ENCODE measurements around the gene CACTIN.
A peak's percentile ranks its signal among the peaks of the same experiment; 100 is the strongest.

CACTIN gene

GRCh38 chr19:3665681-3666544 is 39.3 kb upstream of the CACTIN start:
- Histone ChIP-seq H3K4me1 (ENCODE audit: insufficient read depth, insufficient read length) (peaks cover 31% of the 10 kb centered on the region), H3K36me3 (ENCODE audit: insufficient read depth, insufficient read length, low read length) (peaks cover 60% of the 10 kb centered on the region), H3K4me3 (ENCODE audit: insufficient read length, low read depth) (no peak overlapping the region), H3K9ac (ENCODE audit: insufficient read length, low read depth) (peak overlapping the region; percentile 72), H3K27me3 (ENCODE audit: insufficient read depth, insufficient read length) (no peaks in the 10 kb centered on the region), H3K9me3 (ENCODE audit: insufficient read depth, low read length) (no peaks in the 10 kb centered on the region)
- TF ChIP-seq ZNF274 (IDR thresholded peaks at IDR 0.05; ENCODE audit: low read depth, low read length) (no peak), YY1 (IDR thresholded peaks at IDR 0.05; ENCODE audit: insufficient read depth, insufficient read length) (no peak), SUZ12 (IDR thresholded peaks at IDR 0.05; ENCODE audit: extremely low read depth, insufficient read depth, insufficient read length) (no peak)
- no peak for DNase-seq (ENCODE audit: low read depth, low spot score)

- H3K36me3 ChIP-seq (ENCODE audit: insufficient read depth, insufficient read length, low read length): peaks cover 67% of the 10 kb centered on the region
- H3K4me3 ChIP-seq (ENCODE audit: insufficient read length, low read depth): no peak overlapping the region
- no peaks in the 10 kb centered on the region for H3K9me3 ChIP-seq (ENCODE audit: insufficient read depth, low read length)
- no peak for TF ChIP-seq SUZ12 (IDR thresholded peaks at IDR 0.05; ENCODE audit: extremely low read depth, insufficient read depth, insufficient read length)
- no peak for TF ChIP-seq ZNF274 (IDR thresholded peaks at IDR 0.05; ENCODE audit: low read depth, low read length)
- TF ChIP-seq YY1 (IDR thresholded peaks at IDR 0.05; ENCODE audit: insufficient read depth, insufficient read length): no peak
- DNase-seq (ENCODE audit: low read depth, low spot score): no peak
- H3K9ac ChIP-seq (ENCODE audit: insufficient read length, low read depth): peak overlapping the region; percentile 72
- H3K4me1 ChIP-seq (ENCODE audit: insufficient read depth, insufficient read length): peaks cover 25% of the 10 kb centered on the region
- H3K27me3 ChIP-seq (ENCODE audit: insufficient read depth, insufficient read length): no peaks in the 10 kb centered on the region
These were observed 38.5 kb upstream of the CACTIN start for GRCh38 chr19:3664879-3665642.

GRCh38 chr19:3663838-3664237 is 37.2 kb upstream of the CACTIN start:
- Histone ChIP-seq H3K9ac (ENCODE audit: insufficient read length, low read depth) (no peak overlapping the region), H3K27me3 (ENCODE audit: insufficient read depth, insufficient read length) (no peaks in the 10 kb centered on the region), H3K9me3 (ENCODE audit: insufficient read depth, low read length) (no peaks in the 10 kb centered on the region), H3K4me3 (ENCODE audit: insufficient read length, low read depth) (no peak overlapping the region), H3K4me1 (ENCODE audit: insufficient read depth, insufficient read length) (peaks cover 15% of the 10 kb centered on the region), H3K36me3 (ENCODE audit: insufficient read depth, insufficient read length, low read length) (peaks cover 78% of the 10 kb centered on the region)
- no peak for DNase-seq (ENCODE audit: low read depth, low spot score)
- TF ChIP-seq ZNF274 (IDR thresholded peaks at IDR 0.05; ENCODE audit: low read depth, low read length) (no peak), SUZ12 (IDR thresholded peaks at IDR 0.05; ENCODE audit: extremely low read depth, insufficient read depth, insufficient read length) (no peak), YY1 (IDR thresholded peaks at IDR 0.05; ENCODE audit: insufficient read depth, insufficient read length) (no peak)

GRCh38 chr19:3661284-3662238 is 35.0 kb upstream of the CACTIN start:
- Histone ChIP-seq H3K4me3 (ENCODE audit: insufficient read length, low read depth) (no peak overlapping the region), H3K27me3 (ENCODE audit: insufficient read depth, insufficient read length) (no peaks in the 10 kb centered on the region), H3K9ac (ENCODE audit: insufficient read length, low read depth) (no peak overlapping the region), H3K4me1 (ENCODE audit: insufficient read depth, insufficient read length) (peaks cover 3% of the 10 kb centered on the region), H3K36me3 (ENCODE audit: insufficient read depth, insufficient read length, low read length) (peaks cover 91% of the 10 kb centered on the region), H3K9me3 (ENCODE audit: insufficient read depth, low read length) (no peaks in the 10 kb centered on the region)
- DNase-seq (ENCODE audit: low read depth, low spot score): no peak
- no peak for TF ChIP-seq YY1 (IDR thresholded peaks at IDR 0.05; ENCODE audit: insufficient read depth, insufficient read length)
- TF ChIP-seq ZNF274 (IDR thresholded peaks at IDR 0.05; ENCODE audit: low read depth, low read length): no peak
- no peak for TF ChIP-seq SUZ12 (IDR thresholded peaks at IDR 0.05; ENCODE audit: extremely low read depth, insufficient read depth, insufficient read length)

- peaks cover 94% of the 10 kb centered on the region for H3K36me3 ChIP-seq (ENCODE audit: insufficient read depth, insufficient read length, low read length)
These were observed 34.1 kb upstream of the CACTIN start for GRCh38 chr19:3660493-3661219.

GRCh38 chr19:3659746-3660112 is 33.1 kb upstream of the CACTIN start:
- no peaks in the 10 kb centered on the region for H3K9me3 ChIP-seq (ENCODE audit: insufficient read depth, low read length)
- H3K4me1 ChIP-seq (ENCODE audit: insufficient read depth, insufficient read length): no peaks in the 10 kb centered on the region
- DNase-seq (ENCODE audit: low read depth, low spot score): no peak
- TF ChIP-seq YY1 (IDR thresholded peaks at IDR 0.05; ENCODE audit: insufficient read depth, insufficient read length) (no peak), ZNF274 (IDR thresholded peaks at IDR 0.05; ENCODE audit: low read depth, low read length) (no peak), SUZ12 (IDR thresholded peaks at IDR 0.05; ENCODE audit: extremely low read depth, insufficient read depth, insufficient read length) (no peak)
- H3K9ac ChIP-seq (ENCODE audit: insufficient read length, low read depth): no peak overlapping the region
- H3K36me3 ChIP-seq (ENCODE audit: insufficient read depth, insufficient read length, low read length): peaks cover 90% of the 10 kb centered on the region
- no peak overlapping the region for H3K4me3 ChIP-seq (ENCODE audit: insufficient read length, low read depth)
- H3K27me3 ChIP-seq (ENCODE audit: insufficient read depth, insufficient read length): no peaks in the 10 kb centered on the region

More at GRCh38 chr19:3660493-3661219, 34.1 kb upstream of the CACTIN start:
- no peaks in the 10 kb centered on the region for H3K9me3 ChIP-seq (ENCODE audit: insufficient read depth, low read length)
- no peak overlapping the region for H3K4me3 ChIP-seq (ENCODE audit: insufficient read length, low read depth)
- H3K9ac ChIP-seq (ENCODE audit: insufficient read length, low read depth): peak overlapping the region; percentile 32
- no peaks in the 10 kb centered on the region for H3K27me3 ChIP-seq (ENCODE audit: insufficient read depth, insufficient read length)
- DNase-seq (ENCODE audit: low read depth, low spot score): no peak
- H3K4me1 ChIP-seq (ENCODE audit: insufficient read depth, insufficient read length): peaks cover 3% of the 10 kb centered on the region
- no peak for TF ChIP-seq YY1 (IDR thresholded peaks at IDR 0.05; ENCODE audit: insufficient read depth, insufficient read length)
